Measurements from ENCODE around the gene TDRD9.
A peak's percentile ranks its signal among the peaks of the same experiment; 100 is the strongest.

Gene TDRD9

DNA sequence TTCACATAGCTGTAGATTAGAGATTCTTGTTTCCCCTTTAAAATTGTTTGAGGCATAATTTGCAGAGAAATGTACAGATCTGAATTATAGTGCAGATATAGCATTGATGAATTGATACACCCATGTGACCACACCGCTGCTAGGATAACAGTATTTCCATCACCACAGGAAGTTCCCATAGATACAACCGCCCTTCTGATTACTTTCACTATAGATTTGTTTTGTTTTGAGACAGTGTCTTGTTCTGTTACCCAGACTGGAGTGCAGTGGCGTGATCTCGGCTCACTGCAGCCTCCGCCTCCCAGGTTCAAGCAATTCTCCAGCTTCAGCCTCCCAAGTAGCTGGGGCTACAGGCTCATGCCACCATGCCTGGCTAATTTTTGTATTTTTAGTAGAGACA, 148.5 kb downstream of the TDRD9 start:
- no peak for DNase-seq

DNA sequence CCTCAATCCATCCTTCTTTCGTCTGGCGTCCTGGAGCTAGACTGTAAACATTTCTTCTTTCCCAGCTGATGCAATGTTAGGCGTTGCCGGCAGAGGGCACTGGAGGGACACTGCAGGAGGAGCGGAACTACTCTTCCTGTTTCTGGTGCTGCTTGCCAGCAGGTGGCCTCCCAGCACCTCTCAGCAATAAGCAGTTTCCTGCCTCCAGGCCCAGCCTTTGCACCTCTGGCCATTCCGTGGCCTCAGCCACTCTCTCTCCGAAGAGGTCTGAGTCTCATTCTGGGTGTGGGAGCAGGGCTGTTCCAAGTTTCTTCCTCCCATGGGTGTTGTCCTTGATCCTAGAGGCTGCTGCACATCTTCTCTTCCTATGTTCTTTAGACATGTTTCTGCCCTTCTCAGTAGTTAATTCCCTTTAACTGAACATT, 149.8 kb downstream of the TDRD9 start:
- peak; percentile 36 for DNase-seq

GRCh38 chr14:104080376-104081260, 152.4 kb downstream of the TDRD9 start:
- DNase-seq = no peak

DNA sequence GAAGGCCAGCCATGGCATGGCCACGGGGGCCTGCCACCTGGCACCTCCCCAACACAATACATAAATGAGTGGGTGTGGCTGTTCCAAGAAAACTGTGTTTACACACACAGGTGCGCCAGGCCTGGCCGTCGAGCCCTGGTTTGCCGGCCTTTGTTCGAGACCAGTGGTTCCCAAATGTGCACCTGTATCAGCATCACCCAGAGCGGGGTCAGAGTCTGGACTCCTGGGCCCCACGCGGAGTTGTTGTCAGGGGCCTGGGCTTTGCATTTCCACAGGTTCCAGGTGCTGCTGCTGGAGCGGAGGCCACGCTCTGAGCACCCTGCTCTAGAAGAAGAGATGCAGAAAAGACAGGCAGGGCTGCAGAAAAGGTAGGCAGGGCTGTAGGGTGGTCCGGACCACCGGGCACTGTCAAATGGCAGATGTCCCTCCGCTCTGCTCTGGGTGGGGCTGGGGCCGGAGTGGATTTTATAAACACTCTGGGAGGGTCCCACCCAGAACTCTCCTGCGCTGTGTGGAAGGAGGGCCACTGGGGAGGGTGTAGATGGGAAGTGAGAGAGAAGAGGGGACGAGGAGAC, 153.1 kb downstream of the TDRD9 start:
- DNase-seq = no peak

DNA sequence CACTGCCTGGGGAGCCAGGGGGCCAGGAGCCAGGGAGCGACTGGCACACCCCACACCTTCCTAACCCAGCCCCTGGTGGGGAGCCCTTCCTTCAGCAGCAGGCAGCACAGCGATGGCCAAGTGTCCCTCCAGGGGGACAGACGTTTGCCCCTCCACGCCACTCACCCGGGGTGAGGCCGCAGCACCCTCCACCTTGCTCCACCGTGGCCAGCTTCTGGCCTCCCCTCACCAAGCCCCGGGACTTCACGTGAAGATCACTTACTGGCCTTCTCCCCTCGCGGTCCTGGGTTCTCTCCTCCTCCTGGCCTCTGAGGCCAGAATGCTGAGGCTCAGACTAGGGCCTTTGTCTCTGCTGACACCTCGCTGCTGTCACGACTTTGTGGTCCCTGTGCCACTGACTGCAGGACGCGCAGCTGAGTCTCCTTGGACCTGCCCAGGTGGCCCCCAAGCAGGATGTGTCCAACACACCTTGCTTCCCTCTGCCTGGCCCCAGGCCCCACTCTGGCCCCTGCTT, 153.8 kb downstream of the TDRD9 start:
- DNase-seq = no peak

- DNase-seq = no peak
Measured at GRCh38 chr14:104082807-104083206, 154.6 kb downstream of the TDRD9 start.

- DNase-seq = no peak
Measured at GRCh38 chr14:104084251-104085002, 156.2 kb downstream of the TDRD9 start.

DNA sequence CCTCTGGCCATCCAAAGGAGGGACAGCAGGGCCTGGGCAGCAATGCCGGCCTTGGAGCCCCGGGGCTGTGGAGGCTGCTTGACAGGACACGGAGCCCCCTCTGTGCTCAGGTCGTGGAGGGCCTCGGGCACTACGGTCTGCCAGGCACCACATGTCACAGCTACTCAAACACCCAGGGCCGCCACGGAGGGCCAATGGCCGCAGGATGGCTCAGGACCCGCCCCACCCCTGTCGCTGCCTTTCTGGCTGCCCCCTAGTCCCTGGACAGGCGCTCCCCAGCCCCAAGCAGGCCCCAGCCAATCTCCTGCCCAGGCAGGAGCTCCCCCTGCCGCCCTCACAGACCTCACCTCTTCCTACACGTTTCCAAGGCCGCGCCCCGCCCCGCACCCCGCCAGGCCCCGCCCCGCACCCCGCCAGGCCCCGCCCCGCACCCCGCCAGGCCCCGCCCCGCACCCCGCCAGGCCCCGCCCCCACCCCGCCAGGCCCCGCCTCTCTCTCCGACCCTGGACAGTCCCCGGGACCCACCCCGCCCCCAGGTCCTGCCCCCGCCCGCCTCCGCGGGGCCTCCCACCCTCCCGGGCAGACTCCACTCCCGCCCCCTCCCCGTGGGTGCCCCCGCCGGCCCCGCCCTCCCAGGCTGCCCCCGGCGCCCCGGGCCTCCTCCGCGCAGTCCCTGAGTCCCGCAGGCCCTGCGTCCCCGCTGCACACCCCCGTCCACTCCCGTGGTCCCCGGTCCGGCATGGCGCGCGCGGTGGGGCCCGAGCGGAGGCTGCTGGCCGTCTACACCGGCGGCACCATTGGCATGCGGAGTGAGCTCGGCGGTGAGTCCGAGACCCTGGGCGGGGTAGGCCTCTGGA, 157.0 kb downstream of the TDRD9 start, which contains the start of gene ASPG:
Gene ASPG, plus strand, starts transcription at position 669 of the 857 bp plus-strand sequence. Its CDS starts 71 bp downstream, at position 740.
- no peak for DNase-seq

DNA sequence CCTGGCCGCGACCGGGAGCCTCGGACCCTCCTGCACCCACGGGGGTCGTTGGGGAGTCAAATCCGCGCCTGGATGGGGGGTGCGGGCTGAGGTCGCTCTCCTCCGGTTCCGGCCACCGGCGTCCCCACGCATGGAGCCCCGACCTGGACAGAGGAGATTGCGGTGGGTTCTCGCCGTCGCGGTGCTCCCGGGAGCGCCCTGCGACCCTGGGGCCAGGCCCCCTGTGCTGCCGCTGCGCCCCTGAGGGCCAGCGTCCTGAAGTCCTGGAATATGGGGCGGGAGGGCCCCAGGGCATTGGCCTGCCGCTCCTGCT, 157.6 kb downstream of the TDRD9 start:
- no peak for DNase-seq

GRCh38 chr14:104086210-104086660, 158.0 kb downstream of the TDRD9 start:
- DNase-seq = no peak

DNA sequence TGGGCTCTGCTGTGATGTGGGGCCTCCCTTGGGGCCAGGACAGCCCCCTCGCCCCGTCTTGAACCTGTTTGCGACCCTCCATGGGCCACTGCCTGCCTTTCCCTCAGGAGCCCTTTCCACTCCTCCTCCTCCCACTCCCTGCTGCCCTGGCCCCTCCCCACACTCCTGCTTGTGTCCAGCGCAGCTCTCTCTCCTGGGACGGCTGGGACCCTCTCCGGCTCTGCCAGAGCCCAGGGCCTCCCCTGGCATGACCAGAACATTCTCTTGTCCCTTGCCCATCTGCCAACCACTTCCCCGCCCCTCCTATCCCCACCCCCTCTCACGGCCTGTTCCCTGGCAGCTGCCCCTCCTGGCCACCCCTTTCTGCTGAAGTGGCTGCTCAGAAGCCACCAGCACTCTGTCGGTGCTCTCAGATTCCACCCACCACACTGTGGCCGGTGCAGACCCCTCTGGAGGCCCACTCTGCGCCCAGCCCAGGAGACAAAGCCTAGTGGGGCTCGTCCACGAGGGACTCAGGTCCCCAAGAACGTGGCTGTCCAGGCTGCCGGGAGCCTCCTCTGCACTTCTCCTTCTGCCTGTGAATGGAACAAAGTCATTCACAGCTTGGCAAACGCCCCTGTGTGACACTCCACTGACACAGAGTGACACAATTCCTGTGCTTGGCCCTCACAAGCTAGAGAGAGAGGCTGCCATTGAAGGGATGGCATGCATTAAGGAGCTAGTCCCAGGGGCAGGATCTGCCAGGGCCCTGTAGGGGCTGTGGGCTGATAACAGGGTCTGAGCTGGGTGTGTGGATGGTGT, 158.6 kb downstream of the TDRD9 start:
- no peak for DNase-seq

DNA sequence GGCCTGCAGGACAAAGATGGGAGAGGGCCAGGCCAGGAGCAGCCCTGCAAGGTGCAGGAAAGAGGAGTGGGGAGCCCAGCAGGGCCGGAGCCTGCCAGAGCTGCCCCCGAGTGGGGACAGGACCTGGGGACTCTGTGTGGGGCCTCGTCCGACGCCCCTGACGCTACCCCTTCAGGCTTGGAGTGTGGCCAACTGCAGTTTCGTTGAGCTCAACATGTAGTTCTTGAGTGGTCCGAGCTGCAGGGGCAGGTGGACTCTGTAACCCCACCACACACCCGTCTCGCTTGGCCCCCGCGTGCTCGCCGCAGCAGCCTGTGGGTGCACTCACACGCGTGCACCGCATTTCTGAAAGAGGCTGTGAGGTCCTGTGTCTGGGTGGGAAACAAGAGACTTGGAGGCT, 159.2 kb downstream of the TDRD9 start:
- DNase-seq = no peak

DNA sequence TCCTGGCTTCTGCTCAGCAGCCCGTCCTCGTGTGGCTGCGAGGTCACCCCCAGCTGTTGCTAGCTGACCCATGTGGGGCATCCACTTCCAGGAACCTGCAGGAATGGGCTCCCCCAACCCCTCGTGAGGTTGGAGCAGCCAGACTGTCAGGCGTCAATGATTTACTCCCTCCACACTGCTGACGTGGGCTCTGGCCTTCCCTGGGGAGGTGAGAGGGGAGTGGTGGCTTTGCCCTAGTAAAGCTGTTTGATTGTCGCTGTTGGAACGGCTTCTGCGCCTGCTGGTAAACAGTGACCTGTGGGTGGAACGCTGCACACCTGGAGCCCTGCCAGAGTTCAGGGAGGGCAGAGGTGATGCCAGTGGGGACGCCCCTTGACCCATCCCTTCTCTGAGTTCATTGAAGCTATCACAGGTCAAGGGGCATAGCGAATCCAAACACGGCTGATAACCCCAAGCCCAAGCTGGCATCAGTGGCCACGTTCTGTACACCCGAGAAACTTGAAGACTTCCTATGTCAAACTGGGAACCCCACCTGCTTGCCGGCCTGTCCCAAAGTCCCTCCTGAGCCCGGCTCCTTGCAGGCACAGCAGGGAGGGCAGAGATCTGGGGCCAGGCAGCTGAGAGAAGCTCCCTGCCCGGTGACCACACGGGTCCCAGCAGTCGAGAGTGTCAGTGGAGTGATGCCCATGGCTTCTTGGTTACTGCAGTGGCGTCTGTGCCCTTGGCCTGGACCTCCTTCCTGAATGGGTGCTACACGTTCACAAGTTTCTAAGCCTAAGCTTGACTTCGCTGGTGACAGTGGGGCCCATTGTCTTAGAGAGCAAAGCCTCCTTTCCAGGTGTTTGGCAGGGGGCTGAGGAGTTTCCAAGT, 160.0 kb downstream of the TDRD9 start:
- DNase-seq = no peak

- DNase-seq = no peak
Measured at GRCh38 chr14:104090071-104090748, 162.0 kb downstream of the TDRD9 start.

GRCh38 chr14:104091061-104091926, 163.0 kb downstream of the TDRD9 start:
- no peak for DNase-seq

- no peak for DNase-seq
Measured at GRCh38 chr14:104091927-104092771, 163.9 kb downstream of the TDRD9 start.

GRCh38 chr14:104092931-104093365, 164.7 kb downstream of the TDRD9 start:
- no peak for DNase-seq
